Parathyroid adenoma (tissue), 2 donors: ENCODE results near the gene SNX33.

ENCODE experiments used
- H2AFZ ChIP-seq: fragments of 300-600 bp; sonication (generic); one replicate; pipeline ENCODE4 v1.7.0; 2017; ENCODE audit warnings: antibody characterized with exemption, mild to moderate bottlenecking
- H3K27ac ChIP-seq: fragments of 300-600 bp; sonication (generic); one replicate; pipeline ENCODE4 v1.7.0; 2017
- H3K27me3 ChIP-seq: fragments of 300-600 bp; sonication (generic); one replicate; pipeline ENCODE4 v1.7.0; 2017; ENCODE audit warnings: low read length; ENCODE audit not compliant: control insufficient read depth, insufficient read depth
- H3K36me3 ChIP-seq: fragments of 300-600 bp; sonication (generic); one replicate; pipeline ENCODE4 v1.7.0; 2017; ENCODE audit warnings: low read length; ENCODE audit not compliant: control insufficient read depth, insufficient read depth
- H3K4me1 ChIP-seq: fragments of 300-600 bp; sonication (generic); one replicate; pipeline ENCODE4 v1.7.0; 2017; ENCODE audit warnings: control low read depth
- H3K4me2 ChIP-seq: fragments of 300-600 bp; sonication (generic); one replicate; pipeline ENCODE4 v1.7.0; 2017; ENCODE audit warnings: low read length
- H3K4me3 ChIP-seq: fragments of 300-600 bp; sonication (generic); one replicate; pipeline ENCODE4 v1.7.0; 2017; ENCODE audit warnings: low read depth, low read length
- H3K79me2 ChIP-seq: fragments of 300-600 bp; sonication (generic); one replicate; pipeline ENCODE4 v1.7.0; 2017; ENCODE audit warnings: control low read depth
- H3K9ac ChIP-seq: fragments of 300-600 bp; sonication (generic); one replicate; pipeline ENCODE4 v1.7.0; 2017; ENCODE audit warnings: mild to moderate bottlenecking
- H3K9me3 ChIP-seq: fragments of 300-600 bp; sonication (generic); one replicate; pipeline ENCODE4 v1.7.0; 2017; ENCODE audit warnings: low read length; ENCODE audit not compliant: control insufficient read depth
- CTCF ChIP-seq: fragments of 300-600 bp; sonication (generic); IDR thresholded peaks from one replicate; pipeline ENCODE4 v1.7.0; 2017; ENCODE audit warnings: antibody characterized with exemption, mild to moderate bottlenecking
- donor health status: primary hyperparathyroidism.

Gene SNX33

GRCh38 chr15:75637245-75638009 lies 10.3 kb upstream of the SNX33 start:
- no peaks in the 10 kb centered on the region for H3K79me2 ChIP-seq
- TF ChIP-seq CTCF, result no peak
- H3K27ac ChIP-seq, result peak overlapping the region; percentile 91
- peak overlapping the region; percentile 11 for H3K4me2 ChIP-seq
- no peaks in the 10 kb centered on the region for H3K9me3 ChIP-seq
- peak overlapping the region; percentile 9 for H3K4me3 ChIP-seq
- H3K9ac ChIP-seq, result no peak overlapping the region
- H3K4me1 ChIP-seq, result peaks cover 3% of the 10 kb centered on the region
- no peaks in the 10 kb centered on the region for H3K36me3 ChIP-seq
- no peak overlapping the region for H2AFZ ChIP-seq
- H3K27me3 ChIP-seq, result no peaks in the 10 kb centered on the region

- Histone ChIP-seq H3K79me2 (no peaks in the 10 kb centered on the region), H3K4me1 (peaks cover 3% of the 10 kb centered on the region), H3K9me3 (no peaks in the 10 kb centered on the region), H2AFZ (peak overlapping the region; percentile 94), H3K36me3 (no peaks in the 10 kb centered on the region), H3K27me3 (no peaks in the 10 kb centered on the region), H3K27ac (peak overlapping the region; percentile 91), H3K4me2 (peak overlapping the region; percentile 96), H3K4me3 (peak overlapping the region; percentile 85), H3K9ac (peak overlapping the region; percentile 28)
- no peak for TF ChIP-seq CTCF
Measured at GRCh38 chr15:75639191-75639708, 8.5 kb upstream of the SNX33 start.

DNA sequence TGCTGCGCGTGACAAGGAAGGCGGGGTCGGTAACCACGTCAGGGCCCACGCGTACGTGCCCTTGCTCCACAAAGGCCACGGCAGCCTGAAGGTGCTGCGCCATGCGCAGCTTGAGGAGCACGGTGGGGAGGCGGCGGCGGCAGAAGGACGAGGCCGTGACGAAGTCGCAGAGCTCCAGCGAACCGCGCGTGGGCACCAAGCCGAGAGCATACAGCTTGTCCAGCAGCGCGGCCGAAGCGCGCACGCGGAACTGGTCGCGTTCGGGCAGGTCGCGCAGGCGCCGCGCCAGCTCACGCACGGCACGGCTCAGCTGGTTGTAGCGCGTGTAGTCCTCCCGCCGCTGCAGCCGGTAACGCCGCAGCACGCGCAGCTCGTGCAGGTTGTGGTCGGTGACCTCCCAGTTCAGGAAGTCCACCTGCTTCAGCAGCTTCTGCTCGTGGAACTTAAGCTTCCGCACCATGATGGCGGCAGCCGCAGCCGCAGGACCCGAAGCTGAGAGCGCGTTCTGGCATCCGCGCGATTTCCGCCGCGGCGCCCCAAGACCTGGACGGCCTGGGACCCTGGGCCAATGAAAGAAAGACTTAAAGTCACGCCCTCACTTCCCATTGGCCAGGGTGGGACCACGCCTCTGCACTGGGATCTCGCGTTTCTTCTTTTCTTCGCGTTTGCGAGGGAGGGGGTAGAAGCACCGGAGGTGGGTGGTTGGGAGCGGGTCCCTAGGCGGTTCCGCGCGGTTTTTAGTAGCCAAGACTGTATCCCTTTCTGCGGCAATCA lies 7.8 kb upstream of the SNX33 start, which contains the start of gene IMP3:
Gene IMP3, minus strand, starts transcription at position 516 of the 774 bp plus-strand sequence. Its CDS starts 56 bp downstream, at position 460.
- peak within 1 kb of the TSS; percentile 91 for H3K27ac ChIP-seq
- no peaks in the 10 kb centered on the region for H3K36me3 ChIP-seq
- H3K79me2 ChIP-seq, result no peaks in the 10 kb centered on the region
- H3K4me1 ChIP-seq, result peaks cover 3% of the 10 kb centered on the region
- peak within 1 kb of the TSS; percentile 94 for H2AFZ ChIP-seq
- H3K4me2 ChIP-seq, result peak within 1 kb of the TSS; percentile 96
- no peak for TF ChIP-seq CTCF
- peak within 1 kb of the TSS; percentile 85 for H3K4me3 ChIP-seq
- peak within 1 kb of the TSS; percentile 33 for H3K9ac ChIP-seq
- no peaks in the 10 kb centered on the region for H3K9me3 ChIP-seq
- no peaks in the 10 kb centered on the region for H3K27me3 ChIP-seq

GRCh38 chr15:75640483-75641178 lies 7.1 kb upstream of the SNX33 start:
- no peaks in the 10 kb centered on the region for H3K27me3 ChIP-seq
- H3K9me3 ChIP-seq, result no peaks in the 10 kb centered on the region
- peaks cover 3% of the 10 kb centered on the region for H3K4me1 ChIP-seq
- no peaks in the 10 kb centered on the region for H3K36me3 ChIP-seq
- peak overlapping the region; percentile 89 for H3K4me2 ChIP-seq
- H2AFZ ChIP-seq, result peak overlapping the region; percentile 94
- no peaks in the 10 kb centered on the region for H3K79me2 ChIP-seq
- H3K9ac ChIP-seq, result peak overlapping the region; percentile 33
- peak overlapping the region; percentile 91 for H3K27ac ChIP-seq
- H3K4me3 ChIP-seq, result peak overlapping the region; percentile 85
- TF ChIP-seq CTCF, result no peak
